ENCODE data around the gene THOC7. TPM values are rescaled to one million over a fixed set of nuclear protein-coding genes. Genes with fewer than 3 reads are reported as not detected.

THOC7 gene
- total and polyA plus RNA-seq, 12 donors, result 34.8 to 144 (median 65.7) TPM

GRCh38 chr3:63832395-63832794, 31.2 kb downstream of the THOC7 start:
- H3K27me3 ChIP-seq, result no peaks in the 10 kb centered on the region
- peak overlapping the region in 2 of 5 donors; percentile 19 to 23 for H3K27ac ChIP-seq
- no peaks in the 10 kb centered on the region for H3K9me3 ChIP-seq (replicated peaks in 1 of 3)
- DNase-seq, result peak in 6 of 7 donors; percentile 29 to 71 (median 58)
- H3K4me3 ChIP-seq, result no peak overlapping the region
- peaks cover 0 to 8% of the 10 kb centered on the region in 2 donors for H3K4me1 ChIP-seq (replicated peaks in 1 of 2)
- H3K36me3 ChIP-seq (replicated peaks in 1 of 2), result peaks cover 0 to 20% of the 10 kb centered on the region in 2 donors
- 43 to 60% (median 46%) methylated on average over 6 of the region's 6 CpGs for WGBS, 4 donors
- no peak for TF ChIP-seq POLR2A (IDR thresholded peaks at IDR 0.05)
- no peak for TF ChIP-seq CTCF (IDR thresholded peaks at IDR 0.05)
- intact Hi-C loops (cut with DNase I), result no loop called here

GRCh38 chr3:63830526-63830925, 33.1 kb downstream of the THOC7 start:
- Histone ChIP-seq H3K27ac (no peak overlapping the region), H3K36me3 (replicated peaks in 1 of 2) (peaks cover 0 to 20% of the 10 kb centered on the region in 2 donors), H3K4me1 (replicated peaks in 1 of 2) (peaks cover 0 to 8% of the 10 kb centered on the region in 2 donors), H3K9me3 (replicated peaks in 1 of 3) (no peaks in the 10 kb centered on the region), H3K27me3 (no peaks in the 10 kb centered on the region), H3K4me3 (no peak overlapping the region)
- no peak for DNase-seq
- intact Hi-C loops (cut with DNase I), result no loop called here
- WGBS, 4 donors, result 89 to 94% (median 94%) methylated on average over 6 of the region's 6 CpGs
- TF ChIP-seq CTCF (IDR thresholded peaks at IDR 0.05) (no peak), POLR2A (IDR thresholded peaks at IDR 0.05) (no peak)

GRCh38 chr3:63824309-63824708, 39.3 kb downstream of the THOC7 start:
- DNase-seq, result no peak
- intact Hi-C loops (cut with DNase I), result no loop called here
- no peaks in the 10 kb centered on the region for H3K4me1 ChIP-seq (replicated peaks in 1 of 2)
- TF ChIP-seq POLR2A (IDR thresholded peaks at IDR 0.05), result no peak
- TF ChIP-seq CTCF (IDR thresholded peaks at IDR 0.05), result no peak
- H3K27ac ChIP-seq, result no peak overlapping the region
- H3K36me3 ChIP-seq (replicated peaks in 1 of 2), result no peaks in the 10 kb centered on the region
- WGBS, 4 donors, result 86 to 91% (median 89%) methylated on average over 4 of the region's 4 CpGs
- H3K4me3 ChIP-seq, result no peak overlapping the region
- H3K9me3 ChIP-seq (replicated peaks in 1 of 3), result no peaks in the 10 kb centered on the region
- H3K27me3 ChIP-seq, result no peaks in the 10 kb centered on the region

GRCh38 chr3:63819151-63819398, 44.5 kb downstream of the THOC7 start, which contains the start of gene C3orf49:
C3orf49 (plus strand) TSS chr3:63819299; CDS start chr3:63819472, 173 bp downstream.
- DNase-seq, result no peak
- Histone ChIP-seq H3K36me3 (replicated peaks in 1 of 2) (no peaks in the 10 kb centered on the region), H3K27ac (no peak within 1 kb of the TSS), H3K4me3 (no peak within 1 kb of the TSS), H3K27me3 (no peaks in the 10 kb centered on the region), H3K9me3 (replicated peaks in 1 of 3) (no peaks in the 10 kb centered on the region), H3K4me1 (replicated peaks in 1 of 2) (no peaks in the 10 kb centered on the region)
- WGBS, 4 donors, result 95 to 100% (median 96%) methylated on average over 1 of the region's 1 CpG
- intact Hi-C loops (cut with DNase I), result loop anchor here (5.0 kb wide), 2 partner anchors 467 to 472 kb away; no protein-coding TSS in a partner anchor
- no peak for TF ChIP-seq POLR2A (IDR thresholded peaks at IDR 0.05)
- TF ChIP-seq CTCF (IDR thresholded peaks at IDR 0.05), result no peak

All from adrenal gland (tissue), 12 donors.